ENCODE measurements around the gene LNX1. TPM values are rescaled to one million over a fixed set of nuclear protein-coding genes. Genes with fewer than 3 reads are reported as not detected.

LNX1 gene
- total RNA-seq, 1 donor from 2014 or later, result 5.4 TPM

- ATAC-seq (no peak), DNase-seq (no peak)
- Histone ChIP-seq H3K36me3 (no peaks in the 10 kb centered on the region), H3K4me1 (no peaks in the 10 kb centered on the region), H3K4me3 (no peak overlapping the region), H3K27ac (peak overlapping the region; percentile 32), H3K27me3 (ENCODE audit: low read depth) (no peaks in the 10 kb centered on the region), H3K9me3 (no peaks in the 10 kb centered on the region)
- TF ChIP-seq CTCF (IDR thresholded peaks at IDR 0.05), result no peak
- intact Hi-C loops (cut with DNase I), result no loop called here
These were observed 59.6 kb downstream of the LNX1 start for GRCh38 chr4:53531585-53532224.

- Histone ChIP-seq H3K4me1 (no peaks in the 10 kb centered on the region), H3K27me3 (ENCODE audit: low read depth) (no peaks in the 10 kb centered on the region), H3K36me3 (no peaks in the 10 kb centered on the region), H3K4me3 (no peak overlapping the region), H3K27ac (no peak overlapping the region), H3K9me3 (no peaks in the 10 kb centered on the region)
- DNase-seq, result no peak
- intact Hi-C loops (cut with DNase I), result no loop called here
- ATAC-seq, result no peak
- no peak for TF ChIP-seq CTCF (IDR thresholded peaks at IDR 0.05)
These were observed 62.3 kb downstream of the LNX1 start for GRCh38 chr4:53529025-53529424.

GRCh38 chr4:53527930-53528329, 63.4 kb downstream of the LNX1 start:
- ATAC-seq (no peak), DNase-seq (no peak)
- Histone ChIP-seq H3K4me1 (no peaks in the 10 kb centered on the region), H3K27me3 (ENCODE audit: low read depth) (no peaks in the 10 kb centered on the region), H3K9me3 (no peaks in the 10 kb centered on the region), H3K36me3 (no peaks in the 10 kb centered on the region), H3K27ac (no peak overlapping the region), H3K4me3 (no peak overlapping the region)
- intact Hi-C loops (cut with DNase I), result no loop called here
- TF ChIP-seq CTCF (IDR thresholded peaks at IDR 0.05), result no peak

- Histone ChIP-seq H3K36me3 (no peaks in the 10 kb centered on the region), H3K4me3 (no peak overlapping the region), H3K4me1 (no peaks in the 10 kb centered on the region), H3K9me3 (no peaks in the 10 kb centered on the region), H3K27ac (no peak overlapping the region), H3K27me3 (ENCODE audit: low read depth) (no peaks in the 10 kb centered on the region)
- DNase-seq (no peak), ATAC-seq (no peak)
- no peak for TF ChIP-seq CTCF (IDR thresholded peaks at IDR 0.05)
- intact Hi-C loops (cut with DNase I), result no loop called here
These were observed 64.0 kb downstream of the LNX1 start for GRCh38 chr4:53527326-53527725.

- ATAC-seq (no peak), DNase-seq (no peak)
- TF ChIP-seq CTCF (IDR thresholded peaks at IDR 0.05), result no peak
- Histone ChIP-seq H3K27ac (no peak overlapping the region), H3K9me3 (no peaks in the 10 kb centered on the region), H3K27me3 (ENCODE audit: low read depth) (no peaks in the 10 kb centered on the region), H3K36me3 (no peaks in the 10 kb centered on the region), H3K4me3 (no peak overlapping the region), H3K4me1 (no peaks in the 10 kb centered on the region)
- intact Hi-C loops (cut with DNase I), result no loop called here
These were observed 69.0 kb downstream of the LNX1 start for GRCh38 chr4:53522334-53522733.

All from lower lobe of right lung (tissue), 2 donors.